Lower lobe of right lung (tissue), 2 donors: Measurements from ENCODE around the gene NAT8L. TPM values are rescaled to one million over a fixed set of nuclear protein-coding genes. Genes with fewer than 3 reads are reported as not detected.

Experiments used
- ATAC-seq, 2 donors: fragments of 200-7000 bp; cut with Tn5 transposase; one replicate each; pipeline ENCODE4 v1.9.1; 2020 to 2022; ENCODE audit warnings: mild to moderate bottlenecking in 2 of 2, moderate library complexity in 2 of 2
- DNase-seq: peaks from one replicate; pipeline ENCODE4 v3.0.0-alpha.2; 2020
- H3K27ac ChIP-seq: fragments of 200-600 bp; one replicate; pipeline ENCODE4 v1.8.0; 2022
- H3K27me3 ChIP-seq: fragments of 200-600 bp; one replicate; pipeline ENCODE4 v1.8.0; 2022; ENCODE audit warnings: low read depth
- H3K36me3 ChIP-seq: fragments of 200-600 bp; one replicate; pipeline ENCODE4 v1.8.0; 2022; ENCODE audit warnings: mild to moderate bottlenecking
- H3K4me1 ChIP-seq: fragments of 200-600 bp; one replicate; pipeline ENCODE4 v1.8.0; 2022
- H3K4me3 ChIP-seq: fragments of 200-600 bp; one replicate; pipeline ENCODE4 v1.8.0; 2022; ENCODE audit warnings: mild to moderate bottlenecking
- H3K9me3 ChIP-seq: fragments of 200-600 bp; one replicate; pipeline ENCODE4 v1.8.0; 2022
- intact Hi-C: fragments of 100-400 bp; cut with DNase I; formaldehyde crosslinking; loops from one replicate; pipeline ENCODE4 v1.11.0; 2022
- total RNA-seq: library from RNA; stranded (reverse); fragmentation: NEBNext Ultra II Directional; extraction: Animal tissue kit (Norgen Biotek cat#: 25700); gene quantifications from one replicate; pipeline ENCODE4 v1.2.1, GENCODE V29; 2021
- TF ChIP-seq, protein P1 (sequence below): fragments of 200-600 bp; IDR thresholded peaks from one replicate; pipeline ENCODE4 v1.8.0; 2022; ENCODE audit warnings: antibody characterized with exemption, mild to moderate bottlenecking
- donor health status: DM: no; HTN: yes; CAD: no; lungs with severe emphysema.

The NAT8L gene
- total RNA-seq, 1 donor from 2014 or later = 0.24 TPM

DNA sequence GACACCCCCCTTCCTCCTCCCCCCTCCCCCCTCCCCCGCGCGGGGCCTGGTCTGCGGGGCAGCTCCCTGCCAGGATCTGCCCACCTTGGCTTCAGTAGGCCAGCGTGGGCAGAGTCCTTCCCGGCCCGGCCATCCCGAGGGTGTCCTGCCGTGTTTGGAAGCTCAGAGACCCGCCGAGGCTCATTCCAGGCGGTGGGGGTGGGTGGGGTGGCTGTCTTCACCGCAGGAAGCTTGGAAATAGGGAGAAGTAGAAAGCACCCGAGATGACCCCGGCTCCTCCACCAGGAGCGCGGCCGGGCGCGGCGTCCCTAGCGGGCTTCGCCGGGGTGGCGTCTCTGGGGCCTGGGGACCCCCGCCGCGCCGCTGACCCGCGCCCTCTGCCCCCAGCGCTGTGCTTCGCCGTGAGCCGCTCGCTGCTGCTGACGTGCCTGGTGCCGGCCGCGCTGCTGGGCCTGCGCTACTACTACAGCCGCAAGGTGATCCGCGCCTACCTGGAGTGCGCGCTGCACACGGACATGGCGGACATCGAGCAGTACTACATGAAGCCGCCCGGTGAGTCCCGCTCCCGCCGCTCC is 1.6 kb downstream of the NAT8L start:
- ATAC-seq = peak in 1 of 2 donors; percentile 13
- intact Hi-C loops = no loop called here
- H3K27ac ChIP-seq = no peak overlapping the region
- H3K4me3 ChIP-seq = no peak overlapping the region
- peaks cover 4% of the 10 kb centered on the region for H3K4me1 ChIP-seq
- H3K9me3 ChIP-seq = no peaks in the 10 kb centered on the region
- TF ChIP-seq, protein P1, sequence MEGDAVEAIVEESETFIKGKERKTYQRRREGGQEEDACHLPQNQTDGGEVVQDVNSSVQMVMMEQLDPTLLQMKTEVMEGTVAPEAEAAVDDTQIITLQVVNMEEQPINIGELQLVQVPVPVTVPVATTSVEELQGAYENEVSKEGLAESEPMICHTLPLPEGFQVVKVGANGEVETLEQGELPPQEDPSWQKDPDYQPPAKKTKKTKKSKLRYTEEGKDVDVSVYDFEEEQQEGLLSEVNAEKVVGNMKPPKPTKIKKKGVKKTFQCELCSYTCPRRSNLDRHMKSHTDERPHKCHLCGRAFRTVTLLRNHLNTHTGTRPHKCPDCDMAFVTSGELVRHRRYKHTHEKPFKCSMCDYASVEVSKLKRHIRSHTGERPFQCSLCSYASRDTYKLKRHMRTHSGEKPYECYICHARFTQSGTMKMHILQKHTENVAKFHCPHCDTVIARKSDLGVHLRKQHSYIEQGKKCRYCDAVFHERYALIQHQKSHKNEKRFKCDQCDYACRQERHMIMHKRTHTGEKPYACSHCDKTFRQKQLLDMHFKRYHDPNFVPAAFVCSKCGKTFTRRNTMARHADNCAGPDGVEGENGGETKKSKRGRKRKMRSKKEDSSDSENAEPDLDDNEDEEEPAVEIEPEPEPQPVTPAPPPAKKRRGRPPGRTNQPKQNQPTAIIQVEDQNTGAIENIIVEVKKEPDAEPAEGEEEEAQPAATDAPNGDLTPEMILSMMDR = no peak
- peak; percentile 27 for DNase-seq
- H3K36me3 ChIP-seq = no peaks in the 10 kb centered on the region
- H3K27me3 ChIP-seq = peaks cover 47% of the 10 kb centered on the region

DNA sequence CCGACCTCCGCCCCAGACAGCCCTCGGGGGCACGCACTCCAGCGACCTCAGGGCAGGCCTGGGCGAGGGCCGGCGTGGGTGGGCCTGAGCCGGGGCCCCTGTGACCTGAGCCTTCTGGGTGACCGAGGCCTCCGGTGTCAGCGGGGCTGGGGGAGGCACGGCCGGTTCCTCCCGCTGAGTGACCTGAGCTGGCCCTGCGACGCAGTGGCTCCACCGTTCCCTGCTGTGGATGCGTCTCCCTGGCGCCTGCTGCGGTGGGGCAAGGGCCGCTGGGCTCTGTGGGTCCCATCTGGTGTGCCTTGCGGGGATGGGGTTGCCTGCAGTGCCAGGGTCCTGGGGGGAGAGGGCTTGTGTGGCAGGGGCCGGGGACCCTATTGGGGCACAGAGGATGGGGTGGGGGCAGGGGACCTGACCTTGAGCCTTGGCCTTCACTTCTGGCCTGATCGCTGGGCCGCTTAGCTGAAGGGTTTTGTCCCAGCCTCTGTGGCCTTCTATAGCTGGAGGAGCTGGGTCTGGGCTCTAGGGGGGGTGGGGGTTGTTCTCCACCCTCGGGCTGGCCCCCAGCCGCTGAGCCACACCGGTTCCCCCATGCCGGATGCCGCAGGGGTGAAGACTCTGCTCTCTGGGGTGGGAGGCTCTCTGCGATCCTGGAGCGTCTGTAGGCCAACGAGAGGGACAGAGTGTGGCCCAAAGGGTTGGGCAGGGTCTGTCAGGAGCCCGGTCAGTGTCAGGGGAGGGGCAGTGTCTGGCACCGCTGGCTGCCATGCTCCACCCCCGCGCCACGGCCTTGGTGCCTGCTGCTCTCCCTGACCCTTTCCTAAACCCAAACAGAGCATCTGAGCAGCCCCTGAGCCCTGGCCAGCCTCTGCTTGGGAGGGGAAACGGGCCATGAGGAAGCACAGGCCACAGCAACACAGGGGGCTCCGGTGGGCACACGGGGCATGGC is 2.3 kb downstream of the NAT8L start:
- no peak overlapping the region for H3K4me3 ChIP-seq
- intact Hi-C loops = no loop called here
- H3K27me3 ChIP-seq = peaks cover 39% of the 10 kb centered on the region
- TF ChIP-seq, protein P1 = no peak
- H3K4me1 ChIP-seq = peaks cover 4% of the 10 kb centered on the region
- no peaks in the 10 kb centered on the region for H3K36me3 ChIP-seq
- peak; percentile 45 for DNase-seq
- no peaks in the 10 kb centered on the region for H3K9me3 ChIP-seq
- no peak overlapping the region for H3K27ac ChIP-seq
- peak in 1 of 2 donors; percentile 2 for ATAC-seq

DNA sequence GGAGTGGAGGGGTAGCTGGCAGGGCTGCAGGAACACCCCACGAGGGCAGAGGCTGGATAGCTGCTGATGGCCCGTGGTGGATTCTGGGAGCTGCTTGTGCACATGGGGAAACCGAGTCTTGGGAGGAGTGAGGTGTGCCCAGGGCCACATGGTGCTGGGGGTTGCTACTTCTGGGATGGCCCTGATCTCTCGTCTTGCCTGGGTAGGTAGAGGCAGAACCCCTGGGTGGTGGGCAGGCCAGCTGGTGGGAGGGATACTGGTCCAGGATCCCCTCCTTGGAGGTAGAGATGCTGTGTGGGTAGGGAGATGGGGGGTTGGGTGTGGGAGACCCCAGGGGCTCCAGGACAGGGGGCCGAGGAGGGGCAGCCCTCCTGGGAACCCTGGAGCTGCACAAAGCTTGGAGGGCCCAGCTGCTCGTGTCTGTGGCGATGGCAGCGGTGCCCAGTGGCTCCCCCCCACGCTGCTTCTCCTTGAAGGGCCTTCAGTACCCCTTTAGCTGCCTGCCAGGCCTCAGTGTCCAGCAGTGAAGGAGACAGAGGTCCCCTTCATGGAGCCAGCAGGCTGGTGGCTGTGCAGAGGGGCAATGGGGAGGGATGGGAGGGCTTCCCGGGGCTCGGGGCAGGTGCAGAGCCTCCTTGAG is 3.2 kb downstream of the NAT8L start:
- no peaks in the 10 kb centered on the region for H3K36me3 ChIP-seq
- peaks cover 4% of the 10 kb centered on the region for H3K4me1 ChIP-seq
- ATAC-seq (no peak), DNase-seq (peak; percentile 27)
- intact Hi-C loops = no loop called here
- H3K27ac ChIP-seq = no peak overlapping the region
- H3K4me3 ChIP-seq = no peak overlapping the region
- H3K9me3 ChIP-seq = no peaks in the 10 kb centered on the region
- peaks cover 42% of the 10 kb centered on the region for H3K27me3 ChIP-seq
- TF ChIP-seq, protein P1 = no peak

GRCh38 chr4:2062808-2063524 is 3.8 kb downstream of the NAT8L start:
- no peak overlapping the region for H3K4me3 ChIP-seq
- TF ChIP-seq, protein P1 = no peak
- no peaks in the 10 kb centered on the region for H3K36me3 ChIP-seq
- DNase-seq = peak; percentile 37
- no peak for ATAC-seq
- H3K4me1 ChIP-seq = peaks cover 4% of the 10 kb centered on the region
- intact Hi-C loops = no loop called here
- H3K27ac ChIP-seq = no peak overlapping the region
- no peaks in the 10 kb centered on the region for H3K9me3 ChIP-seq
- H3K27me3 ChIP-seq = peaks cover 37% of the 10 kb centered on the region
